B cell (primary cell): ENCODE results near the gene LMLN.

Experiments used
- CTCF ChIP-seq: fragments of 200-600 bp; IDR thresholded peaks from one replicate; pipeline ENCODE4 v1.8.0; 2022; ENCODE audit warnings: antibody characterized with exemption, mild to moderate bottlenecking
- EZH2 ChIP-seq: IDR thresholded peaks from 2 replicates; pipeline ENCODE4 v1.6.1; 2012; ENCODE audit warnings: borderline replicate concordance, low read depth, mild to moderate bottlenecking, moderate library complexity, low read length; ENCODE audit not compliant: insufficient read depth, poor library complexity, severe bottlenecking

DNA sequence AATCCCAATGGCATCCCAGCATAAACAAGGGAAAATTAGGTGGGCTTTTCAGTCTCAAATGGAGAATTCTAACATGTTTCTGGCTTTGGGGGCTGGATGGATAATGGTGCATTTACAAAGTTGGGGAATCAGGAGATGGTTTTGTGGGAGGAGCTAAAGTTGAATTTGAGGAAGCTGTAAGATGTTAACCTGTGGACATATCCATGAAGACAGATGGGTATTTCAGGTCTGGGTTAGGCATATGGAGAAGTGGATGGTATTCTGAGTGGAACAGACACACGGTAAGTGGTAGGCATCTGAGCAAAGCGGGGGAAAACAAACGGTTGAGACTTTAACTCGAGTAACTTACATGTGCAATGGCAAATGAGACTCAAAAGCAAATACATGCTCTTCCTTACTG, 1.7 kb upstream of the LMLN start:
- no peak for TF ChIP-seq EZH2
- TF ChIP-seq CTCF = no peak
